K562 (cell line): ENCODE results near the gene SPATA2L. TPM values are rescaled to one million over a fixed set of nuclear protein-coding genes. Genes with fewer than 3 reads are reported as not detected.
A peak's percentile ranks its signal among the peaks of the same experiment; 100 is the strongest.

Experiments used
- CBX2 ChIP-seq: fragments of 200-600 bp; sonication (generic); IDR thresholded peaks from one replicate; pipeline ENCODE4 v1.6.1; 2012; ENCODE audit warnings: mild to moderate bottlenecking, low read length, inconsistent platforms; ENCODE audit not compliant: insufficient read depth, poor library complexity, severe bottlenecking
- ETV6 ChIP-seq, 3 experiments: fragments of 150-350 bp in 1 of 3; sonication (generic) in 1 of 3; formaldehyde crosslinking in 1 of 3; IDR thresholded peaks; 2 replicates each; pipeline versions ENCODE4 v1.6.1 to v1.8.0; 2014 to 2022; ENCODE audit warnings: borderline replicate concordance in 2 of 3, low read depth in 2 of 3, antibody characterized with exemption in 1 of 3, low read length in 1 of 3, mild to moderate bottlenecking in 1 of 3, missing genetic modification reagents in 1 of 3
- FOXP1 ChIP-seq: sonication (generic); formaldehyde crosslinking; IDR thresholded peaks from 2 replicates; pipeline ENCODE4 v1.8.0; 2022; ENCODE audit warnings: mild to moderate bottlenecking, missing genetic modification reagents
- GABPB1 ChIP-seq: sonication (generic); formaldehyde crosslinking; IDR thresholded peaks from 2 replicates; pipeline ENCODE4 v1.8.0; 2022; ENCODE audit warnings: mild to moderate bottlenecking, missing genetic modification reagents
- GTF2A2 ChIP-seq: IDR thresholded peaks from 2 replicates; pipeline ENCODE4 v1.6.1; 2016; ENCODE audit warnings: mild to moderate bottlenecking, missing genetic modification characterization, missing compliant biosample characterization
- ILK ChIP-seq: fragments of 450-650 bp; IDR thresholded peaks from 2 replicates; pipeline ENCODE4 v1.6.1; 2016; ENCODE audit warnings: missing genetic modification characterization, low read depth, mild to moderate bottlenecking, missing compliant biosample characterization, moderate library complexity, borderline replicate concordance
- NFIC ChIP-seq: fragments of 450-650 bp; IDR thresholded peaks from 2 replicates; pipeline ENCODE4 v1.6.1; 2017; ENCODE audit warnings: mild to moderate bottlenecking, inconsistent platforms
- PHF8 ChIP-seq: fragments of 200-600 bp; sonication (generic); IDR thresholded peaks from 2 replicates; pipeline ENCODE4 v1.6.1; 2012; ENCODE audit warnings: mixed run types, mild to moderate bottlenecking, inconsistent platforms, low read length, moderate library complexity, borderline replicate concordance
- POLR2G ChIP-seq: fragments of 200-400 bp; formaldehyde crosslinking; IDR thresholded peaks from 2 replicates; pipeline ENCODE4 v1.6.1; 2017; ENCODE audit warnings: low read depth, mild to moderate bottlenecking, antibody characterized with exemption, low read length, moderate library complexity
- RBBP5 ChIP-seq: fragments of 200-600 bp; sonication (generic); IDR thresholded peaks from 2 replicates; pipeline ENCODE4 v1.6.1; 2012; ENCODE audit warnings: borderline replicate concordance, mild to moderate bottlenecking, low read length, control low read depth, inconsistent platforms; ENCODE audit not compliant: insufficient read depth, poor library complexity, severe bottlenecking
- SMAD1 ChIP-seq: fragments of 150-350 bp; IDR thresholded peaks from 2 replicates; pipeline ENCODE4 v1.6.1; 2014; ENCODE audit warnings: low read length, low read depth; ENCODE audit not compliant: partially characterized antibody
- YY1 ChIP-seq, 3 experiments: IDR thresholded peaks; 2 replicates each; pipeline ENCODE4 v1.6.1; 2011; ENCODE audit warnings: low read length in 2 of 3, mild to moderate bottlenecking in 2 of 3, moderate library complexity in 2 of 3, borderline replicate concordance in 1 of 3, control low read depth in 1 of 3, low read depth in 1 of 3; ENCODE audit not compliant: insufficient read depth in 3 of 3, insufficient replicate concordance in 2 of 3, control insufficient read depth in 1 of 3, insufficient read length in 1 of 3; ENCODE audit errors: extremely low read depth in 1 of 3
- polyA plus RNA-seq, 8 experiments: library from polyadenylated mRNA; depleted of rRNA in 4 of 8; stranded (reverse) in 5 of 8; unstranded in 3 of 8; fragments of >200 nt; fragmentation: Nextera tagmentation in 2 of 8; fragmentation: Illumina TruSeq in 1 of 8; extraction: Ambion mirVana in 2 of 8; extraction: Trizol in 1 of 8; gene quantifications; 2 replicates each; pipeline versions ENCODE4 v1.2.1 to v1.2.3, GENCODE V29; 2011 to 2014; ENCODE audit warnings: inconsistent platforms in 1 of 8, missing spikeins in 1 of 8
- total RNA-seq, 7 experiments: library from RNA; depleted of rRNA in 6 of 7; stranded (reverse); fragments of >200 nt in 6 of 7; fragmentation: Illumina TruSeq in 2 of 7; extraction: Trizol in 2 of 7; gene quantifications; 2 replicates each; pipeline versions ENCODE4 v1.2.1 to v1.2.3, GENCODE V29; 2011 to 2021; ENCODE audit warnings: low replicate concordance in 1 of 7
- TF ChIP-seq, protein P1 (sequence below): fragments of 450-650 bp; IDR thresholded peaks from 2 replicates; pipeline ENCODE4 v1.6.1; 2016
- TF ChIP-seq, protein P2 (sequence below): sonication (generic); formaldehyde crosslinking; IDR thresholded peaks from 2 replicates; pipeline ENCODE4 v1.4.0; 2020; ENCODE audit warnings: mild to moderate bottlenecking, missing genetic modification reagents
- TF ChIP-seq, protein P3 (sequence below): sonication (generic); formaldehyde crosslinking; IDR thresholded peaks from 2 replicates; pipeline ENCODE4 v1.8.0; 2022; ENCODE audit warnings: mild to moderate bottlenecking, missing genetic modification reagents

The SPATA2L gene
- total and polyA plus RNA-seq, 9 of the 15 experiments (the other 6 are each of a cell fraction or from before 2014, with no cell fraction given) = 0.13 to 19.2 (median 4.8) TPM; not detected in 1

DNA sequence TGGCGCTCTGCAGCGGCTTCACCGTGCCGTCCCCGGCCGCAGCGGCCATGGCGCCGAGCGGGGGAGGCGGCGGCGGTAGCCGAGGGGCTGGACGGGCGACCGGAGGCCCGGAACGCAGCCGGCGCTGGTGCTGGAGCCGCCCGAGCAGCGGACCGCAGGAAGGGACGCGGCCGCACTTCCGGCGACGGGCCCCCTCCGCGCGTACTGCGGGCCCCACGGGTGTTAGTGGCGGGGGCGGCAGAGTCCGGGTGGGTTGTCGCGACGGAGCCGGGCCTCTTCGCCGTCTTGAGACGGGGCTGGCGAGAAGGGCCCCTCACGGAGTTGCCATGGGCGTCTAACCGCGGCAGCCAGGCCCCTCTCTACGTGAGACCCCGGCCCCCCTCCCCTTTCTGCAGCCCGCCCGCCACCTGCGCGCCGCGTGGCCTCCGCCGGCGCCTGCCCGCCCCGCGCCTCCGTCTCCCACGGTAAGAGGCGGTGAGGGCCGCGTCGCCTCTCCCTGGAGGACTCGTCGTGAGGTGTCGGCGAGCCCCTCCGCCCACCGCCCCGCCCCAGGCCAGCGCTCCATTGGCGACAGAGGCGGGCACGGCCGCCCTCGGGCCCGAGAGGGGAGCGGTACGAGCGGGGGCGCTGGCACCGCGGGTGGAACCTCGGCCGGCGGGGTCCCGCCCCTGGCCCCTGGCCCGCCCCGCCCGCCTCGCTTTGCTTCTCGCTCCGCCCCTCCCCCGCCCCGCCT is 19.5 kb upstream of the SPATA2L start, which contains the start of the genes VPS9D1 and ZNF276 (continued):
- TF ChIP-seq SMAD1 (peak; percentile 13), GTF2A2 (tag) (peak; percentile 45; the same call in 1 of the 2 replicates), CBX2 (no peak), FOXP1 (0 out of 2 replicates have a peak, but pooled peaks have one; percentile 56), ILK (tag) (no peak), NFIC (peak; percentile 73), PHF8 (peak; percentile 52; the same call in 1 of the 2 replicates), RBBP5 (peak; percentile 96), GABPB1 (peak; percentile 96), YY1 (IDR thresholded peaks at IDR 0.05; ENCODE audit: borderline replicate concordance in 1 of 3, control insufficient read depth in 1 of 3, extremely low read depth in 1 of 3, insufficient read depth in 3 of 3, insufficient read length in 1 of 3, insufficient replicate concordance in 2 of 3, low read depth in 1 of 3, low read length in 2 of 3) (peak; percentile 43 to 93 (median 88)), POLR2G (peak; percentile 90), ETV6 (IDR thresholded peaks at IDR 0.05; ENCODE audit: borderline replicate concordance in 1 of 2, low read depth in 2 of 2, low read length in 1 of 2) (no peak), ETV6 (CRISPR knock-in tag; IDR thresholded peaks at IDR 0.05; ENCODE audit: borderline replicate concordance) (peak; percentile 57; the same call in 1 of the 2 replicates)
- TF ChIP-seq, protein P1, sequence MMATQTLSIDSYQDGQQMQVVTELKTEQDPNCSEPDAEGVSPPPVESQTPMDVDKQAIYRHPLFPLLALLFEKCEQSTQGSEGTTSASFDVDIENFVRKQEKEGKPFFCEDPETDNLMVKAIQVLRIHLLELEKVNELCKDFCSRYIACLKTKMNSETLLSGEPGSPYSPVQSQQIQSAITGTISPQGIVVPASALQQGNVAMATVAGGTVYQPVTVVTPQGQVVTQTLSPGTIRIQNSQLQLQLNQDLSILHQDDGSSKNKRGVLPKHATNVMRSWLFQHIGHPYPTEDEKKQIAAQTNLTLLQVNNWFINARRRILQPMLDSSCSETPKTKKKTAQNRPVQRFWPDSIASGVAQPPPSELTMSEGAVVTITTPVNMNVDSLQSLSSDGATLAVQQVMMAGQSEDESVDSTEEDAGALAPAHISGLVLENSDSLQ = peak; percentile 17; the same call in 1 of the 2 replicates
- TF ChIP-seq, protein P2, sequence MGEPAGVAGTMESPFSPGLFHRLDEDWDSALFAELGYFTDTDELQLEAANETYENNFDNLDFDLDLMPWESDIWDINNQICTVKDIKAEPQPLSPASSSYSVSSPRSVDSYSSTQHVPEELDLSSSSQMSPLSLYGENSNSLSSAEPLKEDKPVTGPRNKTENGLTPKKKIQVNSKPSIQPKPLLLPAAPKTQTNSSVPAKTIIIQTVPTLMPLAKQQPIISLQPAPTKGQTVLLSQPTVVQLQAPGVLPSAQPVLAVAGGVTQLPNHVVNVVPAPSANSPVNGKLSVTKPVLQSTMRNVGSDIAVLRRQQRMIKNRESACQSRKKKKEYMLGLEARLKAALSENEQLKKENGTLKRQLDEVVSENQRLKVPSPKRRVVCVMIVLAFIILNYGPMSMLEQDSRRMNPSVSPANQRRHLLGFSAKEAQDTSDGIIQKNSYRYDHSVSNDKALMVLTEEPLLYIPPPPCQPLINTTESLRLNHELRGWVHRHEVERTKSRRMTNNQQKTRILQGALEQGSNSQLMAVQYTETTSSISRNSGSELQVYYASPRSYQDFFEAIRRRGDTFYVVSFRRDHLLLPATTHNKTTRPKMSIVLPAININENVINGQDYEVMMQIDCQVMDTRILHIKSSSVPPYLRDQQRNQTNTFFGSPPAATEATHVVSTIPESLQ (CRISPR knock-in tag) = no peak
- TF ChIP-seq, protein P3, sequence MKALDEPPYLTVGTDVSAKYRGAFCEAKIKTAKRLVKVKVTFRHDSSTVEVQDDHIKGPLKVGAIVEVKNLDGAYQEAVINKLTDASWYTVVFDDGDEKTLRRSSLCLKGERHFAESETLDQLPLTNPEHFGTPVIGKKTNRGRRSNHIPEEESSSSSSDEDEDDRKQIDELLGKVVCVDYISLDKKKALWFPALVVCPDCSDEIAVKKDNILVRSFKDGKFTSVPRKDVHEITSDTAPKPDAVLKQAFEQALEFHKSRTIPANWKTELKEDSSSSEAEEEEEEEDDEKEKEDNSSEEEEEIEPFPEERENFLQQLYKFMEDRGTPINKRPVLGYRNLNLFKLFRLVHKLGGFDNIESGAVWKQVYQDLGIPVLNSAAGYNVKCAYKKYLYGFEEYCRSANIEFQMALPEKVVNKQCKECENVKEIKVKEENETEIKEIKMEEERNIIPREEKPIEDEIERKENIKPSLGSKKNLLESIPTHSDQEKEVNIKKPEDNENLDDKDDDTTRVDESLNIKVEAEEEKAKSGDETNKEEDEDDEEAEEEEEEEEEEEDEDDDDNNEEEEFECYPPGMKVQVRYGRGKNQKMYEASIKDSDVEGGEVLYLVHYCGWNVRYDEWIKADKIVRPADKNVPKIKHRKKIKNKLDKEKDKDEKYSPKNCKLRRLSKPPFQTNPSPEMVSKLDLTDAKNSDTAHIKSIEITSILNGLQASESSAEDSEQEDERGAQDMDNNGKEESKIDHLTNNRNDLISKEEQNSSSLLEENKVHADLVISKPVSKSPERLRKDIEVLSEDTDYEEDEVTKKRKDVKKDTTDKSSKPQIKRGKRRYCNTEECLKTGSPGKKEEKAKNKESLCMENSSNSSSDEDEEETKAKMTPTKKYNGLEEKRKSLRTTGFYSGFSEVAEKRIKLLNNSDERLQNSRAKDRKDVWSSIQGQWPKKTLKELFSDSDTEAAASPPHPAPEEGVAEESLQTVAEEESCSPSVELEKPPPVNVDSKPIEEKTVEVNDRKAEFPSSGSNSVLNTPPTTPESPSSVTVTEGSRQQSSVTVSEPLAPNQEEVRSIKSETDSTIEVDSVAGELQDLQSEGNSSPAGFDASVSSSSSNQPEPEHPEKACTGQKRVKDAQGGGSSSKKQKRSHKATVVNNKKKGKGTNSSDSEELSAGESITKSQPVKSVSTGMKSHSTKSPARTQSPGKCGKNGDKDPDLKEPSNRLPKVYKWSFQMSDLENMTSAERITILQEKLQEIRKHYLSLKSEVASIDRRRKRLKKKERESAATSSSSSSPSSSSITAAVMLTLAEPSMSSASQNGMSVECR (CRISPR knock-in tag) = peak; percentile 79
